Prostate gland (tissue), 2 donors: ENCODE measurements around the gene IL6R. TPM values are rescaled to one million over a fixed set of nuclear protein-coding genes. Genes with fewer than 3 reads are reported as not detected.
A peak's percentile ranks its signal among the peaks of the same experiment; 100 is the strongest.

Experiments used
- DNase-seq: peaks from one replicate; pipeline ENCODE4 v3.0.0-alpha.2; 2019; ENCODE audit warnings: low spot score
- H3K27ac ChIP-seq, 2 donors: fragments of 200-600 bp; sonication (generic); 2 replicates each; pipeline ENCODE4 v1.5.1; 2017 to 2019
- H3K27me3 ChIP-seq: fragments of 200-600 bp; sonication (generic); replicated peaks from 2 replicates; pipeline ENCODE4 v1.5.1; 2019; ENCODE audit not compliant: insufficient read depth
- H3K36me3 ChIP-seq, 2 donors: fragments of 200-600 bp; sonication (generic); 1 replicate in 1 of 2; 2 replicates in 1 of 2; pipeline versions ENCODE4 v1.5.1 to v1.8.1; 2017 to 2019
- H3K4me1 ChIP-seq: fragments of 200-600 bp; sonication (generic); replicated peaks from 2 replicates; pipeline ENCODE4 v1.5.1; 2019
- H3K4me3 ChIP-seq, 2 donors: fragments of 200-600 bp; sonication (generic); 2 replicates each; pipeline ENCODE4 v1.5.1; 2017 to 2019
- H3K9me3 ChIP-seq: fragments of 200-600 bp; sonication (generic); 2 replicates; pipeline ENCODE4 v1.5.1; 2017
- CTCF ChIP-seq, 4 experiments: fragments of 200-600 bp in 2 of 4; fragments of 450-650 bp in 2 of 4; sonication (generic) in 2 of 4; IDR thresholded peaks; 1 replicate in 3 of 4; 2 replicates in 1 of 4; pipeline ENCODE4 v1.5.1; 2016 to 2019; ENCODE audit warnings: antibody characterized with exemption in 4 of 4, mild to moderate bottlenecking in 2 of 4, moderate library complexity in 2 of 4
- POLR2A ChIP-seq: fragments of 450-650 bp; IDR thresholded peaks from one replicate; pipeline ENCODE4 v1.6.1; 2016; ENCODE audit warnings: antibody characterized with exemption, mild to moderate bottlenecking
- POLR2AphosphoS5 ChIP-seq: sonication (generic); formaldehyde crosslinking; IDR thresholded peaks from one replicate; pipeline ENCODE4 v1.6.1; 2017; ENCODE audit warnings: antibody characterized with exemption
- WGBS: methylation state at CpG from one replicate; pipeline ENCODE4 v1.1.5; 2018; 5-methylcytosine and 5-hydroxymethylcytosine counted together
- intact Hi-C: fragments of 100-400 bp; cut with DNase I; formaldehyde crosslinking; loops from one replicate; pipeline ENCODE4 v1.14.2; 2022
- total RNA-seq, 2 donors: library from RNA; depleted of rRNA; stranded (reverse); fragments of >200 nt; gene quantifications; one replicate each; pipeline ENCODE4 v1.1.0, GENCODE V29; 2016

Gene IL6R
- total RNA-seq, 2 donors from 2014 or later: 70.1 to 80.7 TPM

- intact Hi-C loops: no loop called here
- WGBS: 53% methylated on average over 9 of the region's 9 CpGs
- no peak for TF ChIP-seq CTCF (IDR thresholded peaks at IDR 0.05)
- TF ChIP-seq POLR2A: no peak
- no peak for TF ChIP-seq POLR2AphosphoS5
- Histone ChIP-seq H3K4me1 (peaks cover 51% of the 10 kb centered on the region), H3K4me3 (no peak overlapping the region), H3K27me3 (no peaks in the 10 kb centered on the region), H3K27ac (peak overlapping the region; percentile 91 to 96), H3K36me3 (no peaks in the 10 kb centered on the region), H3K9me3 (no peaks in the 10 kb centered on the region)
- no peak for DNase-seq
Observed at GRCh38 chr1:154422521-154422920, 17.4 kb downstream of the IL6R start.

- TF ChIP-seq POLR2A (no peak), POLR2AphosphoS5 (no peak), CTCF (IDR thresholded peaks at IDR 0.05) (no peak)
- peaks cover 53% of the 10 kb centered on the region for H3K4me1 ChIP-seq
- peak overlapping the region; percentile 91 to 96 for H3K27ac ChIP-seq
Observed at GRCh38 chr1:154423304-154423987, 18.3 kb downstream of the IL6R start.

GRCh38 chr1:154423988-154424326 lies 18.8 kb downstream of the IL6R start:
- Histone ChIP-seq H3K4me1 (peaks cover 53% of the 10 kb centered on the region), H3K36me3 (no peaks in the 10 kb centered on the region), H3K9me3 (no peaks in the 10 kb centered on the region), H3K4me3 (no peak overlapping the region), H3K27me3 (no peaks in the 10 kb centered on the region), H3K27ac (peak overlapping the region; percentile 91 to 96)
- intact Hi-C loops: no loop called here
- no peak for DNase-seq
- 41% methylated on average over 7 of the region's 7 CpGs for WGBS
- no peak for TF ChIP-seq CTCF (IDR thresholded peaks at IDR 0.05)
- TF ChIP-seq POLR2AphosphoS5: no peak
- no peak for TF ChIP-seq POLR2A

More at GRCh38 chr1:154423304-154423987, 18.3 kb downstream of the IL6R start:
- no peak for DNase-seq
- no peak overlapping the region for H3K4me3 ChIP-seq
- 18% methylated on average over 5 of the region's 5 CpGs for whole genome bisulfite sequencing
- no peaks in the 10 kb centered on the region for H3K36me3 ChIP-seq
- no peaks in the 10 kb centered on the region for H3K27me3 ChIP-seq
- H3K9me3 ChIP-seq: no peaks in the 10 kb centered on the region
- intact Hi-C loops: no loop called here

GRCh38 chr1:154425172-154425571 lies 20.0 kb downstream of the IL6R start:
- no peak for DNase-seq
- intact Hi-C loops: no loop called here
- no peaks in the 10 kb centered on the region for H3K36me3 ChIP-seq
- no peak overlapping the region for H3K4me3 ChIP-seq
- H3K4me1 ChIP-seq: peaks cover 47% of the 10 kb centered on the region
- no peaks in the 10 kb centered on the region for H3K9me3 ChIP-seq
- WGBS: 88% methylated on average over 6 of the region's 6 CpGs
- H3K27me3 ChIP-seq: no peaks in the 10 kb centered on the region
- no peak overlapping the region for H3K27ac ChIP-seq
- TF ChIP-seq CTCF (IDR thresholded peaks at IDR 0.05) (no peak), POLR2A (no peak), POLR2AphosphoS5 (no peak)
